Uterus (tissue), 2 donors: ENCODE results near the gene PAK4.
"Not testable (repeated sequence)": the region's sequence is repeated elsewhere in the genome, so short reads cannot be mapped to it uniquely, and the experiment has no call there.

Source experiments
- POLR2A ChIP-seq, 2 donors: fragments of 450-650 bp; IDR thresholded peaks; one replicate each; pipeline ENCODE4 v1.6.1; 2016; ENCODE audit warnings: antibody characterized with exemption in 2 of 2, mild to moderate bottlenecking in 1 of 2, moderate library complexity in 1 of 2
- TF ChIP-seq, protein P1 (sequence below), 4 experiments: fragments of 200-600 bp in 2 of 4; fragments of 450-650 bp in 2 of 4; sonication (generic) in 2 of 4; IDR thresholded peaks; one replicate each; pipeline ENCODE4 v1.5.1; 2016 to 2019; ENCODE audit warnings: antibody characterized with exemption in 4 of 4, mild to moderate bottlenecking in 2 of 4, moderate library complexity in 1 of 4

- TF ChIP-seq, protein P1, sequence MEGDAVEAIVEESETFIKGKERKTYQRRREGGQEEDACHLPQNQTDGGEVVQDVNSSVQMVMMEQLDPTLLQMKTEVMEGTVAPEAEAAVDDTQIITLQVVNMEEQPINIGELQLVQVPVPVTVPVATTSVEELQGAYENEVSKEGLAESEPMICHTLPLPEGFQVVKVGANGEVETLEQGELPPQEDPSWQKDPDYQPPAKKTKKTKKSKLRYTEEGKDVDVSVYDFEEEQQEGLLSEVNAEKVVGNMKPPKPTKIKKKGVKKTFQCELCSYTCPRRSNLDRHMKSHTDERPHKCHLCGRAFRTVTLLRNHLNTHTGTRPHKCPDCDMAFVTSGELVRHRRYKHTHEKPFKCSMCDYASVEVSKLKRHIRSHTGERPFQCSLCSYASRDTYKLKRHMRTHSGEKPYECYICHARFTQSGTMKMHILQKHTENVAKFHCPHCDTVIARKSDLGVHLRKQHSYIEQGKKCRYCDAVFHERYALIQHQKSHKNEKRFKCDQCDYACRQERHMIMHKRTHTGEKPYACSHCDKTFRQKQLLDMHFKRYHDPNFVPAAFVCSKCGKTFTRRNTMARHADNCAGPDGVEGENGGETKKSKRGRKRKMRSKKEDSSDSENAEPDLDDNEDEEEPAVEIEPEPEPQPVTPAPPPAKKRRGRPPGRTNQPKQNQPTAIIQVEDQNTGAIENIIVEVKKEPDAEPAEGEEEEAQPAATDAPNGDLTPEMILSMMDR (IDR thresholded peaks at IDR 0.05): not testable (repeated sequence)
- TF ChIP-seq POLR2A (IDR thresholded peaks at IDR 0.05): not testable (repeated sequence)
These were observed 29.6 kb upstream of the PAK4 start for GRCh38 chr19:39095799-39096540.
